ENCODE data around the gene ZNF608.

ZNF608 gene

DNA sequence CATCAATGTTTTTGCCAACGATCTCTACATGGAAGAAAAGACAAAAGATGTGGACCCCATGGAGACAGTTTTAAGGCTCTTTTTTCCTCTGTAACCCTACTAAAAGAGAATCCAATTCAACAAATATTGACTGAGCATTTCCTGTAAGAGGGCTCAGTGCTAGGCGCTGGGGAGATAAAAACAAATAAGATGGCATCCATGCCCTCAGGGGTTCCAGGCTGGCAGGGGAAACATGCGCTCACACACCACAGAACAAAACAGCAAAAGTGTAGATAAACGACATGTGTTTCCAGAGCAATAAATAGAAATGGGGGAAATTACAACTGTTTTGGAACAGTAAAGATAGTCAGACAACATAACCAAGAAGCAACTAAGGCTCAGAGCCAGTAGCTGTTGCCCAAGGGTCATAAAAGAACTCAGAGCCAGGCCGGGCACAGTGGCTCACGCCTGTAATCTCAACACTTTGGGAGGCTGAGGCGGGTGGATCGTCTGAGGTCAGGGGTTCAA, 25.2 kb downstream of the ZNF608 start:
- Histone ChIP-seq H3K27me3 (ENCODE audit: control insufficient read depth in 1 of 2, insufficient read depth in 2 of 2, low read length in 2 of 2) (no peaks in the 10 kb centered on the region), H3K9ac (ENCODE audit: low read length) (no peak overlapping the region), H3K36me3 (ENCODE audit: insufficient read depth, low read length) (no peaks in the 10 kb centered on the region), H3K9me3 (ENCODE audit: low read length) (no peaks in the 10 kb centered on the region), H3K4me1 (ENCODE audit: insufficient read depth, low read length) (peaks cover 38% of the 10 kb centered on the region), H3K4me3 (ENCODE audit: low read depth in 1 of 2, low read length in 2 of 2) (no peak overlapping the region), H3K27ac (ENCODE audit: low read depth, low read length) (no peak overlapping the region)

DNA sequence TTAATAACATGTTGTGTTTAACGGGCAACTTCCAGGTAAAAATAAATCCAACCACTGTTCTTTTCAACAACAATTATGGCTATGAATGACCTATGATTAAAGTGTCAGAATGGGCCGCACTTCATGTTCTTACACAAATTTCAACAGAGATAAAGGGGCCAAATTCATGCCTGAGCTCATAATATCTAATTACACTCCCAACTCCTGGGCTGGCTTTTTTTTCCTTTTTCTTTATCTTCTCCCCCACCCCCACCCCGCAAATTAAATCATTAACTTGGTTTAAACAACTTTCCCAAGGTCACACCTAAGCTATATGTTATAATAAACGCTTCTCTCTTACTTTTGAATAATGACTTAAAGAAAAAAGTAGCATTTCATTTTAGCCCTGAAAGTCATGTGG, 25.8 kb downstream of the ZNF608 start:
- Histone ChIP-seq H3K4me3 (ENCODE audit: low read depth in 1 of 2, low read length in 2 of 2) (no peak overlapping the region), H3K9ac (ENCODE audit: low read length) (no peak overlapping the region), H3K27ac (ENCODE audit: low read depth, low read length) (no peak overlapping the region), H3K4me1 (ENCODE audit: insufficient read depth, low read length) (peaks cover 38% of the 10 kb centered on the region), H3K9me3 (ENCODE audit: low read length) (no peaks in the 10 kb centered on the region), H3K27me3 (ENCODE audit: control insufficient read depth in 1 of 2, insufficient read depth in 2 of 2, low read length in 2 of 2) (no peaks in the 10 kb centered on the region), H3K36me3 (ENCODE audit: insufficient read depth, low read length) (no peaks in the 10 kb centered on the region)

DNA sequence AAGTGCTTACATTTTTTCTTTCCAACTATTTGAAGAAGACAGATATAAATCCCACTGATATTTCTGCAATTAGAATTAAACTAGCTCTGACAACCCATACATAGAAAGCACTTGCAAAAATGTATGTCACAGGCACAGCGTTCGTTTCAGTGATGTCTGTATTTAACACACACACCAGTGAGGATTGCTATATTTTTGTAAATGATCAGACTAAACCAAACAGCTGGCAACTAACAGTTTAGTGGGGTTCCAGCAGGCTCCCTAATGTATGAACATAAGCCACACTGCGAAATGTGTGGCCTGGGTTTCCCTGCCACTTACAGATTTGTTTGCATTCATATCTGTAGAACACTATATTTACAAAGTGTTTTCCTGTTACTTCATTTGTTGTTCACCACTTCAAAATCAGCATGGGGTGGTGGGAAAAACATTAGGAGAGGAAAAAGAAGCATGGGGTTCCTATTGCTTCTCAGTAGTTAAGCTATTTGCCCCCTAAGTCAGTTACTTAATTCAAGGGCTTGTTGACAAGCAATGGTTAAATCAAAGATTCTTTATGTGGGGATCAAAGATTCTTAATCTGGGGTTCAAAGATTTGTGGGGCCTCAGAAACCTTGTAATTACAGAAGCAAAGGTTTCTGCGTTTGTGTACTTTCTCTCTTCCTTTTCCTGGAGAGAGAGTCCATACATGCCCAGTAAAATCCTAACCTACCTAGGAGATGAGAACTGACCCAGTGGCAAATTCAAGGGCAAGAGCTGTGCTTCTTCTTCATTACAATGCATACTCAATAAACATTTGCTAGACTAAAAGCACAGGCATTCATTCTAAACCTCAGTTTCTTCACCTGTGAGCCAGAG, 27.1 kb downstream of the ZNF608 start:
- Histone ChIP-seq H3K4me1 (ENCODE audit: insufficient read depth, low read length) (peaks cover 38% of the 10 kb centered on the region), H3K9ac (ENCODE audit: low read length) (no peak overlapping the region), H3K27me3 (ENCODE audit: control insufficient read depth in 1 of 2, insufficient read depth in 2 of 2, low read length in 2 of 2) (no peaks in the 10 kb centered on the region), H3K9me3 (ENCODE audit: low read length) (no peaks in the 10 kb centered on the region), H3K27ac (ENCODE audit: low read depth, low read length) (no peak overlapping the region), H3K4me3 (ENCODE audit: low read depth in 1 of 2, low read length in 2 of 2) (no peak overlapping the region), H3K36me3 (ENCODE audit: insufficient read depth, low read length) (no peaks in the 10 kb centered on the region)

GRCh38 chr5:124718380-124718789, 28.1 kb downstream of the ZNF608 start:
- Histone ChIP-seq H3K27me3 (ENCODE audit: control insufficient read depth in 1 of 2, insufficient read depth in 2 of 2, low read length in 2 of 2) (no peaks in the 10 kb centered on the region), H3K27ac (ENCODE audit: low read depth, low read length) (no peak overlapping the region), H3K36me3 (ENCODE audit: insufficient read depth, low read length) (no peaks in the 10 kb centered on the region), H3K4me3 (ENCODE audit: low read depth in 1 of 2, low read length in 2 of 2) (no peak overlapping the region), H3K9ac (ENCODE audit: low read length) (no peak overlapping the region), H3K4me1 (ENCODE audit: insufficient read depth, low read length) (peaks cover 45% of the 10 kb centered on the region), H3K9me3 (ENCODE audit: low read length) (no peaks in the 10 kb centered on the region)

DNA sequence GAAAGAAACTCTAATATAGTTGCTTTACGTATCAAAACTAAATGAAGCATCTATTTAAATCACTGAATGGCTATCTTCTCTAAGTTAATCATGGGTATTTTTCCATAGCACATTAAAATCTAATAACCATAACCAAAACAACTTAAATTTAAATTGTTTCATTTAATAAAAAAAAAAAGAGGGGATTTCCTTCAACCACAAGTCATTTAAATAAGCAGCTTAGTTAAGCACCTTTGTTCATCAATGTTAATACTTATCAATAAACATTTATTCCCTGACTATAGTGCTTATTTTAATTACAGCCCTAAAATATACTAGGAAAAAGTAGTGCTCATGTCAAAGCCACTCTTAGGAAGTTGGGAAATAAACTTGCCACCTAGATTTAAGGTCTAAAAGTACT, 30.3 kb downstream of the ZNF608 start:
- no peak overlapping the region for H3K4me3 ChIP-seq (ENCODE audit: low read depth in 1 of 2, low read length in 2 of 2)
- peaks cover 37% of the 10 kb centered on the region for H3K4me1 ChIP-seq (ENCODE audit: insufficient read depth, low read length)
- no peaks in the 10 kb centered on the region for H3K36me3 ChIP-seq (ENCODE audit: insufficient read depth, low read length)
- no peaks in the 10 kb centered on the region for H3K9me3 ChIP-seq (ENCODE audit: low read length)
- H3K9ac ChIP-seq (ENCODE audit: low read length), result no peak overlapping the region
- no peak overlapping the region for H3K27ac ChIP-seq (ENCODE audit: low read depth, low read length)
- no peaks in the 10 kb centered on the region for H3K27me3 ChIP-seq (ENCODE audit: control insufficient read depth in 1 of 2, insufficient read depth in 2 of 2, low read length in 2 of 2)

GRCh38 chr5:124714910-124715309, 31.5 kb downstream of the ZNF608 start:
- Histone ChIP-seq H3K4me1 (ENCODE audit: insufficient read depth, low read length) (peaks cover 30% of the 10 kb centered on the region), H3K36me3 (ENCODE audit: insufficient read depth, low read length) (no peaks in the 10 kb centered on the region), H3K9me3 (ENCODE audit: low read length) (no peaks in the 10 kb centered on the region), H3K4me3 (ENCODE audit: low read depth in 1 of 2, low read length in 2 of 2) (no peak overlapping the region), H3K27me3 (ENCODE audit: control insufficient read depth in 1 of 2, insufficient read depth in 2 of 2, low read length in 2 of 2) (no peaks in the 10 kb centered on the region), H3K27ac (ENCODE audit: low read depth, low read length) (no peak overlapping the region), H3K9ac (ENCODE audit: low read length) (no peak overlapping the region)

- no peak overlapping the region for H3K27ac ChIP-seq (ENCODE audit: low read depth, low read length)
- H3K9ac ChIP-seq (ENCODE audit: low read length), result no peak overlapping the region
- H3K27me3 ChIP-seq (ENCODE audit: control insufficient read depth in 1 of 2, insufficient read depth in 2 of 2, low read length in 2 of 2), result no peaks in the 10 kb centered on the region
- no peaks in the 10 kb centered on the region for H3K36me3 ChIP-seq (ENCODE audit: insufficient read depth, low read length)
- no peak overlapping the region for H3K4me3 ChIP-seq (ENCODE audit: low read depth in 1 of 2, low read length in 2 of 2)
- H3K4me1 ChIP-seq (ENCODE audit: insufficient read depth, low read length), result peaks cover 28% of the 10 kb centered on the region
- H3K9me3 ChIP-seq (ENCODE audit: low read length), result no peaks in the 10 kb centered on the region
Observed at GRCh38 chr5:124713595-124713994, 32.8 kb downstream of the ZNF608 start.

DNA sequence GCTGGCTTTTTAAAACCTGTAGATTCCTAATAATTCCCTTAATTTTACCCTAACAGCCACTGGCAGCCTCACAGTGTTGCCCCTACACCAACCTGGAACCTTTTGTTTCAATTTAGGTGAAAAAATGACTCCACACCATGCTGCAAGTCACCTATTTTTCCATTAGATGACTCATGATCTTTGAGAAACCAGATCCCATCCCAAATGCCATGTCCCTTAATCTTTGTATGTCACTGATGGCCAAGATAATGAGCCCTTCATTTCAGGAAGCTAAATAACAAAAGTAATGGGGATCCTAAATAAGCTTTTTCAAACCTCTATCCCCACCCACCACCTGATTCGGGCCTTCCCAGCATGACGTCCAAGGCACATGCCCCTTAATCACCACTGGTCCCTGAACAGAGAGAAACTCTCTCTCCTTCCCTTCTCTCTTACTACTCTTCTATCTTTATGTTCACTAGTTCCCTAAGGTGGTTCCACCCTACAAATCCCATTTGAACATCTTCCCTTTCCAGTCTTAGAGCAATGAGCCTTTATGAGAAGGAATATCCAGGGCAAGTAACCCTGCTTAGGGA, 33.6 kb downstream of the ZNF608 start:
- peaks cover 30% of the 10 kb centered on the region for H3K4me1 ChIP-seq (ENCODE audit: insufficient read depth, low read length)
- no peak overlapping the region for H3K27ac ChIP-seq (ENCODE audit: low read depth, low read length)
- no peak overlapping the region for H3K4me3 ChIP-seq (ENCODE audit: low read depth in 1 of 2, low read length in 2 of 2)
- no peak overlapping the region for H3K9ac ChIP-seq (ENCODE audit: low read length)
- H3K9me3 ChIP-seq (ENCODE audit: low read length), result no peaks in the 10 kb centered on the region
- H3K27me3 ChIP-seq (ENCODE audit: control insufficient read depth in 1 of 2, insufficient read depth in 2 of 2, low read length in 2 of 2), result no peaks in the 10 kb centered on the region
- H3K36me3 ChIP-seq (ENCODE audit: insufficient read depth, low read length), result no peaks in the 10 kb centered on the region

DNA sequence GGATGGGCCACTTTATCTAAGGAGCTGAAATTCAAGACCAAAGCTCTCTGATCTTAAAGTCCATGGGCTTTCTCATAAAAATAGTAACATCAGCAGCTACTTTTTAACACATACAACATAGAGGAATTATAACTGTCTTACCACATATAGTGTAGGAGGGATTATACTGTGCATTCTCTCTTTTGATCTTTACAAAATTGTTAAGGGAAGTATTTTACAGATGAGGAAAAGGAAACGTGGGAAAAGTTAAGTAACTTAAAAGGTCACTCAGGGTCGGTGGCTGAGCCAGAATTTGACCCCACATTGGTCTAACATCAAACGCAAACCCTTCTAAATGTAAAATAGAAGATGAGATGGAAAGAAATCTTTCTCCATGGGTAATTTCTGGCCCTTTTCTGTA, 38.4 kb downstream of the ZNF608 start:
- H3K27ac ChIP-seq (ENCODE audit: low read depth, low read length), result no peak overlapping the region
- H3K4me1 ChIP-seq (ENCODE audit: insufficient read depth, low read length), result peaks cover 63% of the 10 kb centered on the region

DNA sequence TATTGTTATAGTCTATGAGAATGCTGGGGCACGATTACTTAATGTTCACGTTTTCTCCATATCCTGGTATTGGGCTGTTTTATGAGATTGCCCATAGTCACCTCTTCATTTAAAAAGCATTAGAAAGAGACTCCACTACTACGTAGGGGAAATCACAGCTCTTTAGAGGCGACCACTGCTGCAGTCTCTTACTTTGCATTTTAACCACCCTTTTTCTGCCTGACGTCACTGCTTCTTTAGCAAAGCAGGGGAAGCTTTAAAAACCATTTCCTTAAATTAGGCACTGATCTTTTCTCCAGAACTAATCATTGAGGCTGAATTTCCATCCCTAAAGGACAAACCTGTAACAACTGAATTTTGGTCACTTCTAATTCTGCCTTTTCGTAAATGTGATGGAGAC, 38.9 kb downstream of the ZNF608 start:
- Histone ChIP-seq H3K36me3 (ENCODE audit: insufficient read depth, low read length) (no peaks in the 10 kb centered on the region), H3K27me3 (ENCODE audit: control insufficient read depth in 1 of 2, insufficient read depth in 2 of 2, low read length in 2 of 2) (no peaks in the 10 kb centered on the region), H3K27ac (ENCODE audit: low read depth, low read length) (no peak overlapping the region), H3K9me3 (ENCODE audit: low read length) (no peaks in the 10 kb centered on the region), H3K4me1 (ENCODE audit: insufficient read depth, low read length) (peaks cover 68% of the 10 kb centered on the region), H3K4me3 (ENCODE audit: low read depth in 1 of 2, low read length in 2 of 2) (peak overlapping the region in 1 of 2 donors; percentile 45), H3K9ac (ENCODE audit: low read length) (peak overlapping the region; percentile 45)

More for the DNA sequence above, 38.4 kb downstream of the ZNF608 start:
- H3K9ac ChIP-seq (ENCODE audit: low read length), result no peak overlapping the region
- H3K9me3 ChIP-seq (ENCODE audit: low read length), result no peaks in the 10 kb centered on the region
- H3K27me3 ChIP-seq (ENCODE audit: control insufficient read depth in 1 of 2, insufficient read depth in 2 of 2, low read length in 2 of 2), result no peaks in the 10 kb centered on the region
- H3K4me3 ChIP-seq (ENCODE audit: low read depth in 1 of 2, low read length in 2 of 2), result no peak overlapping the region
- no peaks in the 10 kb centered on the region for H3K36me3 ChIP-seq (ENCODE audit: insufficient read depth, low read length)

DNA sequence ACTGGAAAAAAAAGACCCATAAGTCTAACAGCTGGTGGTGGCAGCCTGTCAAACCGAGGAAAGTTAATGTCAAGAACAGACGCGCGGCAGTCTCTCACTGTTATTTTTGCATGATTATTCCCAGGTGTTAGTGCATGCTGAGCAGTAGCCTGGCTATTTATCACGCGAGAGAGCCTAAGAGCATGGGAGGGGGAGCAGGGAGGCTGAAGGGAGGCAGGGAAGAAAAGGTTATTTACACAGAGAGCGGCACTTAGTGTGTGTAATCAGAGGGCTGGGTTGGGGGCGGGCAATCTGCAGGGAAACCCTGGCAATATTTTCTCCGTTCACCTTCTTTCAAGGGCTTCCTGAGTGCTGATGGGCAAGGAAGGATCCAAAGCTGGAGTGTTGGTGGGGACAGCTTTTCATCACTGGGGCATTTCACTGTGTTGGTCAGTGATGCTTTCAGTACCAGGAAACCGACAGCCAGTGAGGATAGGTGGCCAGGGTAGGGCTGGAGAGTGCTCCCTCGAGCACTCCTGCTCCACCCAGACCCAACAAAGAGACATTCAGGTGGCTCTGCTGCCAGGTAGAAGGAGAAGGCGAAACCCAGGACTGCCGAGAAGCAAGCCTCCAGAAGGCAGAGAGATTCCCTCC, 39.6 kb downstream of the ZNF608 start:
- Histone ChIP-seq H3K9ac (ENCODE audit: low read length) (peak overlapping the region; percentile 45), H3K36me3 (ENCODE audit: insufficient read depth, low read length) (no peaks in the 10 kb centered on the region)

More for the DNA sequence above, 39.6 kb downstream of the ZNF608 start:
- Histone ChIP-seq H3K4me1 (ENCODE audit: insufficient read depth, low read length) (peaks cover 74% of the 10 kb centered on the region), H3K4me3 (ENCODE audit: low read depth in 1 of 2, low read length in 2 of 2) (peak overlapping the region in 1 of 2 donors; percentile 45), H3K9me3 (ENCODE audit: low read length) (no peaks in the 10 kb centered on the region), H3K27ac (ENCODE audit: low read depth, low read length) (peak overlapping the region; percentile 51), H3K27me3 (ENCODE audit: control insufficient read depth in 1 of 2, insufficient read depth in 2 of 2, low read length in 2 of 2) (no peaks in the 10 kb centered on the region)
